ENCODE results near the gene RFTN1. TPM values are rescaled to one million over a fixed set of nuclear protein-coding genes. Genes with fewer than 3 reads are reported as not detected.

The RFTN1 gene
- total RNA-seq, 3 donors from 2014 or later (not counting 1 experiment from before 2014, with no cell fraction given) = 112 to 135 (median 115) TPM

DNA sequence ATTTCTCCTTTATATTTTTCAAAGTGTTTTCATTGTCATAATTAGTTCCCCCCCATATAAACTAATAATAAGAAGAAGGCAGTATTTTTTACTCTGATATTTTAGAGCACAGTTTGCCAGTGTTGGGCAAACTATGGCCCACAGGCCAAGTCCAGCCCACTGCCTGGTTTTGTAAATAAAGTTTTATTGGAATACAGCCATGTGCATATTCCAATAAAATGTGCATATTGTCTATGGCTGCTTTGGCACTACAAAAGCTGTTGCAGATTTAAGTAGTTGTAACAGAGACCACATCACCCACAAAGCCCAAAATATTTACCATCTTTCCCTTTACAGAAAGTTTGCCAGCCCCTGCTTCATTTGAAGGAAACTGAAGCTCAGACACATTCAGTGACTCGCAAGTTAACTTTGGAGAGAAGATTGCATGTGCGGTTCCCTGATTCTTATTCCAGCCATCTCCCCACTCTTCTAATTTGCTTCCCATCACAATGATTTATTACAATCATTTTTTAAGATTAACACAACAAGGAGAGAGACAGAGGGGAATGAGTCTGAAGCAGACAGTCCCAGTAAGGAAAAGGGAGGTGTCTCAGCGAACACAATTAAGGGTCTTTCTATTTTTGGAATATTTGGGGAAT is 48.9 kb downstream of the RFTN1 start:
- intact Hi-C loops (cut with micrococcal nuclease) = loop anchor here (5.0 kb wide), 1 partner anchor 33 kb away; no protein-coding TSS in a partner anchor
- ATAC-seq (no peak), DNase-seq (no peak)
- Mint-ChIP-seq H3K4me1 (peaks cover 57 to 68% of the 10 kb centered on the region in 2 donors), H3K27me3 (ENCODE audit: low read depth in 2 of 2) (no peaks in the 10 kb centered on the region), H3K4me3 (peak overlapping the region; percentile 72), H3K9me3 (no peaks in the 10 kb centered on the region), H3K27ac (peak overlapping the region; percentile 81 to 85), H3K36me3 (no peaks in the 10 kb centered on the region)
- Histone ChIP-seq H3K4me3 (ENCODE audit: low read length) (no peak overlapping the region), H3K27ac (ENCODE audit: low read length) (no peak overlapping the region), H3K27me3 (ENCODE audit: control insufficient read depth, insufficient read depth, low read length) (no peaks in the 10 kb centered on the region), H3K9me3 (ENCODE audit: control insufficient read depth, insufficient read depth, low read length) (no peaks in the 10 kb centered on the region), H3K36me3 (ENCODE audit: control insufficient read depth, insufficient read depth, low read length) (peaks cover 10% of the 10 kb centered on the region), H3K4me1 (ENCODE audit: control insufficient read depth, insufficient read depth, low read length) (peaks cover 34% of the 10 kb centered on the region)
- TF ChIP-seq, protein P1, sequence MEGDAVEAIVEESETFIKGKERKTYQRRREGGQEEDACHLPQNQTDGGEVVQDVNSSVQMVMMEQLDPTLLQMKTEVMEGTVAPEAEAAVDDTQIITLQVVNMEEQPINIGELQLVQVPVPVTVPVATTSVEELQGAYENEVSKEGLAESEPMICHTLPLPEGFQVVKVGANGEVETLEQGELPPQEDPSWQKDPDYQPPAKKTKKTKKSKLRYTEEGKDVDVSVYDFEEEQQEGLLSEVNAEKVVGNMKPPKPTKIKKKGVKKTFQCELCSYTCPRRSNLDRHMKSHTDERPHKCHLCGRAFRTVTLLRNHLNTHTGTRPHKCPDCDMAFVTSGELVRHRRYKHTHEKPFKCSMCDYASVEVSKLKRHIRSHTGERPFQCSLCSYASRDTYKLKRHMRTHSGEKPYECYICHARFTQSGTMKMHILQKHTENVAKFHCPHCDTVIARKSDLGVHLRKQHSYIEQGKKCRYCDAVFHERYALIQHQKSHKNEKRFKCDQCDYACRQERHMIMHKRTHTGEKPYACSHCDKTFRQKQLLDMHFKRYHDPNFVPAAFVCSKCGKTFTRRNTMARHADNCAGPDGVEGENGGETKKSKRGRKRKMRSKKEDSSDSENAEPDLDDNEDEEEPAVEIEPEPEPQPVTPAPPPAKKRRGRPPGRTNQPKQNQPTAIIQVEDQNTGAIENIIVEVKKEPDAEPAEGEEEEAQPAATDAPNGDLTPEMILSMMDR (IDR thresholded peaks at IDR 0.05) = no peak
- WGBS (ENCODE audit: insufficient coverage) = 92% methylated on average over 3 of the region's 3 CpGs

DNA sequence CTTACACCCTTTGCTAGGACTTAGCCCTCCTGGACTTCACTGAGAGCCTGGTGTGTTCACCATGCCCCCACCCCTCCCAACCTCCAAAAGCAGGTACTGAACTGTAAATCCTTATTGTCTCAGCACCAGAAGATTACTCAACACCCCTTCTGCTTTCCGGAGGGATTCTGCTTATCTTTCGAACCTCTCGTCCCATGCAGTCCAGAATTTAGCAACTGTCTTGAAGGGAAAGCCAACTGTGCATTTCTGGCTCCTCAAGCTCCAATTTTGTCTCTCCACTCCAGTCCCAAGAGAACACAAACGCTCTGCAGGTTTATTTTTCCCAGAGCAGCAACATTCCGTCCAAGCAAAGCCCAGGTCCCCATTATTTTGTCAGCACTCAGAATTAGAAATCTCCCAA is 49.6 kb downstream of the RFTN1 start:
- no peak for ATAC-seq
- no peaks in the 10 kb centered on the region for H3K27me3 ChIP-seq (ENCODE audit: control insufficient read depth, insufficient read depth, low read length)
- intact Hi-C loops (cut with micrococcal nuclease) = loop anchor here (2.0 to 5.0 kb wide), 2 partner anchors 13 to 33 kb away; no protein-coding TSS in a partner anchor
- no peak overlapping the region for H3K4me3 ChIP-seq (ENCODE audit: low read length)
- peaks cover 49 to 62% of the 10 kb centered on the region in 2 donors for H3K4me1 Mint-ChIP-seq
- TF ChIP-seq, protein P1 (IDR thresholded peaks at IDR 0.05) = no peak
- H3K4me1 ChIP-seq (ENCODE audit: control insufficient read depth, insufficient read depth, low read length) = peaks cover 34% of the 10 kb centered on the region
- H3K36me3 ChIP-seq (ENCODE audit: control insufficient read depth, insufficient read depth, low read length) = peaks cover 6% of the 10 kb centered on the region
- H3K36me3 Mint-ChIP-seq = no peaks in the 10 kb centered on the region
- H3K27ac ChIP-seq (ENCODE audit: low read length) = no peak overlapping the region
- WGBS (ENCODE audit: insufficient coverage) = 94% methylated on average over 5 of the region's 5 CpGs
- no peaks in the 10 kb centered on the region for H3K9me3 ChIP-seq (ENCODE audit: control insufficient read depth, insufficient read depth, low read length)
- H3K4me3 Mint-ChIP-seq = peak overlapping the region; percentile 72
- H3K27ac Mint-ChIP-seq = peak overlapping the region; percentile 81 to 85
- H3K27me3 Mint-ChIP-seq (ENCODE audit: low read depth in 2 of 2) = no peaks in the 10 kb centered on the region
- DNase-seq = no peak
- H3K9me3 Mint-ChIP-seq = no peaks in the 10 kb centered on the region

DNA sequence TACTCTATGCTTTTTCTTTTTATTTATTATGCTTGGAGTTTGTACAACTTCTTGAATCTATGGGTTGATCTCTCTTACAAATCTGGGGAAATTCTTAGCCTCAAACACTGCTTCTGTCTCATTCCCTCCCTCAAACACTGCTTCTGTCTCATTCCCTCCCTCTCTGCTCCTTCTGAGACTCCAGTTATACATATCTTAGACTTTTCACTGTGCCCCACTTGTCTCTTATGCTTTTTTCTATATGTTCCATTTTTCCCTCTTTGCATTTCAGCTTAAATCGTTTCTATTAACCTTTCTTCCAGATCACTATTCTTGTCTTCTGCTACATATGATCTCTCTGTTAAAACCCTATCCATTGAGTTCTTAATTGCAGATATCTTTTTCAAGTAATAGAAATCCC is 50.4 kb downstream of the RFTN1 start:
- H3K27ac ChIP-seq (ENCODE audit: low read length) = peak overlapping the region; percentile 59
- peak overlapping the region; percentile 56 for H3K4me3 Mint-ChIP-seq
- peaks cover 6% of the 10 kb centered on the region for H3K36me3 ChIP-seq (ENCODE audit: control insufficient read depth, insufficient read depth, low read length)
- ATAC-seq (peak; percentile 5 to 20 (median 6)), DNase-seq (no peak)
- H3K27me3 Mint-ChIP-seq (ENCODE audit: low read depth in 2 of 2) = no peaks in the 10 kb centered on the region
- 55% methylated on average over 1 of the region's 1 CpG for WGBS (ENCODE audit: insufficient coverage)
- peaks cover 28% of the 10 kb centered on the region for H3K4me1 ChIP-seq (ENCODE audit: control insufficient read depth, insufficient read depth, low read length)
- peaks cover 48 to 54% of the 10 kb centered on the region in 2 donors for H3K4me1 Mint-ChIP-seq
- no peaks in the 10 kb centered on the region for H3K36me3 Mint-ChIP-seq
- H3K9me3 ChIP-seq (ENCODE audit: control insufficient read depth, insufficient read depth, low read length) = no peaks in the 10 kb centered on the region
- intact Hi-C loops (cut with micrococcal nuclease) = loop anchor here (2.0 to 5.0 kb wide), 2 partner anchors 14 to 34 kb away; no protein-coding TSS in a partner anchor
- TF ChIP-seq, protein P1 (IDR thresholded peaks at IDR 0.05) = no peak
- H3K4me3 ChIP-seq (ENCODE audit: low read length) = no peak overlapping the region
- H3K27me3 ChIP-seq (ENCODE audit: control insufficient read depth, insufficient read depth, low read length) = no peaks in the 10 kb centered on the region
- H3K27ac Mint-ChIP-seq = peak overlapping the region; percentile 81 to 85
- no peaks in the 10 kb centered on the region for H3K9me3 Mint-ChIP-seq
